ENCODE measurements around the gene SLC46A2. TPM values are rescaled to one million over a fixed set of nuclear protein-coding genes. Genes with fewer than 3 reads are reported as not detected.

SLC46A2 gene
- total RNA-seq, 1 experiment from 2014 or later, result not detected

DNA sequence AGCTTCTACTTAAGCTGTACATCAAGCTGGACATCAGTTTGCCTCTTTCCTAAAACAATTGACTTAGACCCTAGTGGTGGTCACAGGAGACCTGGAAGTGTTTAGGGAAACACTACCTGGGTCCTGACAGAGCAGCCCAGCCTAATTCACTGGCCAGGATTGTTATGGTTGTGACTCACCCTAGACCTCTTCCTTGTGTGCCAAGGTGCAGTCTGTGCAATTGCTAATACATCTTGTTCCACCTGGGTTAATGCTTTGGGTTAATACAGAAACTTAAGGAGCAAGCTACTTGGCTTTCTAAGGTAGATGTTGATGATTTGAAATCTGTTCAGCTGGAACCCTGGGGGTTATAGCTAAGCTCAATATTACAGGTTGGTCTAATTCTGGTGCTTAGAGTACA lies 48.7 kb upstream of the SLC46A2 start:
- no peak overlapping the region for H3K4me3 ChIP-seq (replicated peaks in 1 of 2; ENCODE audit: low read depth in 1 of 2, low read length in 2 of 2)
- H3K79me2 ChIP-seq (ENCODE audit: insufficient read depth, low read length), result no peaks in the 10 kb centered on the region
- no peak overlapping the region for H3K4me2 ChIP-seq (ENCODE audit: low read length)
- intact Hi-C loops (cut with micrococcal nuclease), result loop anchor here (10.0 kb wide), 1 partner anchor 155 kb away; no protein-coding TSS in a partner anchor
- no peaks in the 10 kb centered on the region for H3K36me3 ChIP-seq (ENCODE audit: control insufficient read depth in 1 of 2, insufficient read depth in 2 of 2, low read length in 2 of 2)
- no peak for TF ChIP-seq EZH2 (IDR thresholded peaks at IDR 0.05)
- TF ChIP-seq, protein P1, sequence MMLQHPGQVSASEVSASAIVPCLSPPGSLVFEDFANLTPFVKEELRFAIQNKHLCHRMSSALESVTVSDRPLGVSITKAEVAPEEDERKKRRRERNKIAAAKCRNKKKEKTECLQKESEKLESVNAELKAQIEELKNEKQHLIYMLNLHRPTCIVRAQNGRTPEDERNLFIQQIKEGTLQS (IDR thresholded peaks at IDR 0.05), result no peak
- 0 out of 2 replicates have a peak, but pooled peaks have one; percentile 9 for TF ChIP-seq SP1 (IDR thresholded peaks at IDR 0.05; ENCODE audit: low read depth)
- no peaks in the 10 kb centered on the region for H3K9me3 ChIP-seq (ENCODE audit: control insufficient read depth in 1 of 2, insufficient read depth in 1 of 2, low read depth in 1 of 2, low read length in 2 of 2)
- H4K20me1 ChIP-seq (ENCODE audit: insufficient read depth), result no peaks in the 10 kb centered on the region
- no peak overlapping the region for H3K27ac ChIP-seq (ENCODE audit: low read depth, low read length)
- RAD21 ChIA-PET (ENCODE audit: low non-redundant PET in 1 of 2, low total read pairs in 2 of 2, uncharacterized antibody in 2 of 2, unreplicated experiment in 2 of 2), result no interaction called here
- BruUV-seq (replicated peaks), result no TSS peak
- no peak overlapping the region for H2AFZ ChIP-seq (ENCODE audit: low read depth, low read length, poor library complexity, severe bottlenecking)
- no peak for DNase-seq (ENCODE audit: low read depth, low spot score)
- no peaks in the 10 kb centered on the region for H3K9me2 ChIP-seq (ENCODE audit: insufficient read depth)
- H3K9ac ChIP-seq (ENCODE audit: low read length), result no peak overlapping the region
- CTCF ChIA-PET, result no interaction called here
- peaks cover 2% of the 10 kb centered on the region for H3K27me3 ChIP-seq (ENCODE audit: insufficient read depth, low read length)
- peaks cover 0 to 6% of the 10 kb centered on the region in 2 experiments; a peak in 1 of 4 replicates for H3K4me1 ChIP-seq (ENCODE audit: control insufficient read depth in 1 of 2, insufficient read depth in 2 of 2, low read length in 2 of 2)
- POLR2A ChIA-PET, result no interaction called here
- no peak; the same call in 1 of the 2 replicates for ATAC-seq

DNA sequence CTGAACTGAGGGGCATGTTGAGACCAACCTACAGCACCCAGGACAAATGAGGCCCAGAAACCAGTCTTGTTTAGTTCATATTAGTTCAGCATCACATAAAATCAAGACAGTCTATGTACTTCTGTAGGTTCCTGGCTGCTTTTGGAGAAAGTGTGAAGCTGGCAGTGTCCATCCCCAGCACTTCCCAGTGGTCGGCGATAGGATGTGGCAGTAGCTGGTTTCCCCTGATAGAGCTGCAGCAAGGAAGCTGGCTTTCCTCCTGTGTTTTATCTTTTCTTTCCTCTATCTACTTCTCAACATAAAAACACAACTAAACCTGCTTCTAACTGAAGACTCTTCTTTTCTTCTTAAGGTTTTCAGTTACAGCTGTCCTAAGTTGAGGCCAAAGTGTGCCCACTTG lies 43.0 kb upstream of the SLC46A2 start:
- no peak overlapping the region for H3K4me3 ChIP-seq (replicated peaks in 1 of 2; ENCODE audit: low read depth in 1 of 2, low read length in 2 of 2)
- no peak overlapping the region for H3K9ac ChIP-seq (ENCODE audit: low read length)
- ATAC-seq (no peak), DNase-seq (ENCODE audit: low read depth, low spot score) (no peak)
- no peak overlapping the region for H3K27ac ChIP-seq (ENCODE audit: low read depth, low read length)
- ChIA-PET RAD21 (ENCODE audit: low non-redundant PET in 1 of 2, low total read pairs in 2 of 2, uncharacterized antibody in 2 of 2, unreplicated experiment in 2 of 2) (no interaction called here), POLR2A (no interaction called here), CTCF (no interaction called here)
- no peaks in the 10 kb centered on the region for H3K9me2 ChIP-seq (ENCODE audit: insufficient read depth)
- no peak for TF ChIP-seq CEBPB (IDR thresholded peaks at IDR 0.05; ENCODE audit: low read depth)
- peaks cover 2% of the 10 kb centered on the region; the same call in 1 of the 2 replicates for H3K27me3 ChIP-seq (ENCODE audit: insufficient read depth, low read length)
- H3K4me2 ChIP-seq (ENCODE audit: low read length), result no peak overlapping the region
- intact Hi-C loops (cut with micrococcal nuclease), result loop anchor here (10.0 kb wide), 1 partner anchor 161 kb away; no protein-coding TSS in a partner anchor
- H3K9me3 ChIP-seq (ENCODE audit: control insufficient read depth in 1 of 2, insufficient read depth in 1 of 2, low read depth in 1 of 2, low read length in 2 of 2), result no peaks in the 10 kb centered on the region
- no peaks in the 10 kb centered on the region for H3K36me3 ChIP-seq (ENCODE audit: control insufficient read depth in 1 of 2, insufficient read depth in 2 of 2, low read length in 2 of 2)
- H3K4me1 ChIP-seq (ENCODE audit: control insufficient read depth in 1 of 2, insufficient read depth in 2 of 2, low read length in 2 of 2), result no peaks in the 10 kb centered on the region
- H2AFZ ChIP-seq (ENCODE audit: low read depth, low read length, poor library complexity, severe bottlenecking), result no peak overlapping the region
- BruUV-seq (replicated peaks), result no TSS peak
- no peaks in the 10 kb centered on the region for H3K79me2 ChIP-seq (ENCODE audit: insufficient read depth, low read length)
- H4K20me1 ChIP-seq (ENCODE audit: insufficient read depth), result no peaks in the 10 kb centered on the region

Data from HCT116 (cell line).